Natural killer cell (primary cell): Measurements from ENCODE around the gene SFTPA1. TPM values are rescaled to one million over a fixed set of nuclear protein-coding genes. Genes with fewer than 3 reads are reported as not detected.
"Not testable (repeated sequence)": the region's sequence is repeated elsewhere in the genome, so short reads cannot be mapped to it uniquely, and the experiment has no call there.

Experiments
- ATAC-seq, 3 donors: fragments of 150-1000 bp in 2 of 3; fragments of 200-7000 bp in 1 of 3; cut with Tn5 transposase; 1 replicate in 1 of 3; 2 replicates in 2 of 3; pipeline ENCODE4 v1.10.0; 2021; ENCODE audit warnings: mild to moderate bottlenecking in 2 of 3, moderate library complexity in 2 of 3
- DNase-seq, 2 donors: peaks; one replicate each; pipeline versions ENCODE4 v3.0.0 to v3.0.0-alpha.2; 2013 to 2021; ENCODE audit warnings: mixed read lengths in 1 of 2
- H3K27ac ChIP-seq: one replicate; pipeline ENCODE4 v1.5.1; 2013; ENCODE audit warnings: mild to moderate bottlenecking, low read length
- H3K27me3 ChIP-seq: one replicate; pipeline ENCODE4 v1.6.1; 2013; ENCODE audit warnings: low read length; ENCODE audit not compliant: control insufficient read depth, insufficient read depth
- H3K36me3 ChIP-seq: one replicate; pipeline ENCODE4 v1.6.1; 2013; ENCODE audit warnings: low read length; ENCODE audit not compliant: control insufficient read depth, insufficient read depth
- H3K4me1 ChIP-seq: one replicate; pipeline ENCODE4 v1.6.1; 2013; ENCODE audit warnings: low read length; ENCODE audit not compliant: control insufficient read depth, insufficient read depth
- H3K4me3 ChIP-seq: one replicate; pipeline ENCODE4 v1.5.1; 2013; ENCODE audit warnings: low read length
- H3K9me3 ChIP-seq: one replicate; pipeline ENCODE4 v1.6.1; 2013; ENCODE audit warnings: low read length; ENCODE audit not compliant: control insufficient read depth, insufficient read depth
- H3K27ac Mint-ChIP-seq, 2 donors: one replicate each; pipeline ENCODE4 v1.8.0; 2022; ENCODE audit warnings: mild to moderate bottlenecking in 2 of 2, mixed read lengths in 2 of 2, moderate library complexity in 1 of 2
- H3K27me3 Mint-ChIP-seq, 2 donors: one replicate each; pipeline ENCODE4 v1.8.0; 2022; ENCODE audit warnings: low read depth in 2 of 2, mixed read lengths in 2 of 2
- H3K36me3 Mint-ChIP-seq: one replicate; pipeline ENCODE4 v1.8.0; 2022; ENCODE audit warnings: mixed read lengths
- H3K4me1 Mint-ChIP-seq, 2 donors: one replicate each; pipeline ENCODE4 v1.8.0; 2022; ENCODE audit warnings: mixed read lengths in 2 of 2
- H3K4me3 Mint-ChIP-seq: one replicate; pipeline ENCODE4 v1.8.0; 2022; ENCODE audit warnings: mild to moderate bottlenecking, moderate library complexity, mixed read lengths
- H3K9me3 Mint-ChIP-seq, 2 donors: one replicate each; pipeline ENCODE4 v1.8.0; 2022; ENCODE audit warnings: mixed read lengths in 2 of 2
- WGBS: methylation state at CpG from one replicate; pipeline ENCODE4 v1.1.7; 2013; ENCODE audit warnings: missing lambda C conversion rate; ENCODE audit not compliant: insufficient coverage; 5-methylcytosine and 5-hydroxymethylcytosine counted together
- intact Hi-C: fragments of 100-400 bp; cut with micrococcal nuclease; formaldehyde crosslinking; loops from one replicate; pipeline ENCODE4 v1.14.2; 2022
- total RNA-seq, 4 donors: library from RNA; stranded (reverse); fragments of 120-200 nt in 1 of 4; gene quantifications; one replicate each; pipeline versions ENCODE4 v1.2.3 to v1.2.4, GENCODE V29; 2013 to 2022
- TF ChIP-seq, protein P1 (sequence below): fragments of 200-600 bp; IDR thresholded peaks from one replicate; pipeline ENCODE4 v1.8.0; 2022; ENCODE audit warnings: antibody characterized with exemption

The SFTPA1 gene
- total RNA-seq, 3 donors from 2014 or later (not counting 1 experiment from before 2014, with no cell fraction given): not detected

DNA sequence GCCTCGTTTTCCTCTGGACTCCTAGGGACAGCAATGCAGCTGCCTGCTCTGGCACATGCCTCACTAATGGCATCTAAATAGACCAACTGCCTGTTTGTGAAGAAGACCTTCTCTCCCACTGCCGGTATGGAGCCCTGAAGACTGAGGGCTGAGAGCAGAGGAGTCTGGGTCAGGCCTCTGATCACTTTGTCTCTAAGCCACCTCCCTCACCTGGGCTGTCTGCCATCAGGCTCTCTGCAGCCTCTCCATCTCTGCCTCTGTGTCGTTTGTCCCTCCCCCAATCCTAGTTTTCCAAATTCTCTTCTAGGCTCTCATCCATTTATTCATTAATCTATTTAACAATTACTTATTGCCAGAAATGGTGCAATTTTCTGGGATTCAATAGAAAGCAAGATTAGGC lies 15.2 kb upstream of the SFTPA1 start:
- Histone ChIP-seq H3K27ac (no peak overlapping the region), H3K27me3 (no peaks in the 10 kb centered on the region), H3K9me3 (peaks cover 3% of the 10 kb centered on the region), H3K4me3 (no peak overlapping the region), H3K4me1 (no peaks in the 10 kb centered on the region), H3K36me3 (no peaks in the 10 kb centered on the region)
- TF ChIP-seq, protein P1, sequence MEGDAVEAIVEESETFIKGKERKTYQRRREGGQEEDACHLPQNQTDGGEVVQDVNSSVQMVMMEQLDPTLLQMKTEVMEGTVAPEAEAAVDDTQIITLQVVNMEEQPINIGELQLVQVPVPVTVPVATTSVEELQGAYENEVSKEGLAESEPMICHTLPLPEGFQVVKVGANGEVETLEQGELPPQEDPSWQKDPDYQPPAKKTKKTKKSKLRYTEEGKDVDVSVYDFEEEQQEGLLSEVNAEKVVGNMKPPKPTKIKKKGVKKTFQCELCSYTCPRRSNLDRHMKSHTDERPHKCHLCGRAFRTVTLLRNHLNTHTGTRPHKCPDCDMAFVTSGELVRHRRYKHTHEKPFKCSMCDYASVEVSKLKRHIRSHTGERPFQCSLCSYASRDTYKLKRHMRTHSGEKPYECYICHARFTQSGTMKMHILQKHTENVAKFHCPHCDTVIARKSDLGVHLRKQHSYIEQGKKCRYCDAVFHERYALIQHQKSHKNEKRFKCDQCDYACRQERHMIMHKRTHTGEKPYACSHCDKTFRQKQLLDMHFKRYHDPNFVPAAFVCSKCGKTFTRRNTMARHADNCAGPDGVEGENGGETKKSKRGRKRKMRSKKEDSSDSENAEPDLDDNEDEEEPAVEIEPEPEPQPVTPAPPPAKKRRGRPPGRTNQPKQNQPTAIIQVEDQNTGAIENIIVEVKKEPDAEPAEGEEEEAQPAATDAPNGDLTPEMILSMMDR: no peak
- peaks cover 9 to 36% of the 10 kb centered on the region in 2 donors for H3K27me3 Mint-ChIP-seq
- H3K27ac Mint-ChIP-seq: no peak overlapping the region
- ATAC-seq (no peak), DNase-seq (no peak)
- no peak overlapping the region for H3K4me3 Mint-ChIP-seq
- no peaks in the 10 kb centered on the region for H3K4me1 Mint-ChIP-seq
- peaks cover 9% of the 10 kb centered on the region for H3K36me3 Mint-ChIP-seq
- 62% methylated on average over 3 of the region's 3 CpGs for WGBS
- peaks cover 0 to 4% of the 10 kb centered on the region in 2 donors for H3K9me3 Mint-ChIP-seq
- intact Hi-C loops: no loop called here

DNA sequence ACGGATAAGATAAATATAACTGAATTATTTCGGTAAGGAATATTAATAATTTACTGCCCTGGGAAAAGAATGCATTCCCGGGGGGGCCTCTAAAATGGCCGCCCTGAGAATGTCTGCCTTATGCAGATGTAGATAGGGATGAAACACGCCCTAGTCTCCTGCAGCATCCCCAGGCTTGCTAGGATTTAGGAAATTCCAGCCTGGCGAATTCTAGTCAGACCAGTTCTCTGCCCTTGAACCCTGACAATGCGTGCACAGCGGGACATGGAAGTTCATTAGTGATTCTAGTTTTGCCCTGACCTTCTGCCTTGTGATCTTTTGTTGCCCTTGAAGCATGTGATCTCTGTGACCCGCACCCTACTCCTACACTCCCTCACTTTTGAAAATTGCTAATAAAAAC lies 11.1 kb upstream of the SFTPA1 start:
- H3K27ac Mint-ChIP-seq, H3K9me3 Mint-ChIP-seq, H3K36me3 ChIP-seq, ATAC-seq, H3K9me3 ChIP-seq, H3K27me3 ChIP-seq, H3K36me3 Mint-ChIP-seq, H3K4me3 ChIP-seq, DNase-seq, H3K4me1 ChIP-seq, H3K27ac ChIP-seq, H3K4me3 Mint-ChIP-seq, H3K4me1 Mint-ChIP-seq: not testable (repeated sequence)
- intact Hi-C loops: loop anchor here (10.0 kb wide), 1 partner anchor 225 kb away; no protein-coding TSS in a partner anchor
- 94% methylated on average over 9 of the region's 9 CpGs for WGBS
- peaks cover 11 to 33% of the 10 kb centered on the region in 2 donors for H3K27me3 Mint-ChIP-seq

DNA sequence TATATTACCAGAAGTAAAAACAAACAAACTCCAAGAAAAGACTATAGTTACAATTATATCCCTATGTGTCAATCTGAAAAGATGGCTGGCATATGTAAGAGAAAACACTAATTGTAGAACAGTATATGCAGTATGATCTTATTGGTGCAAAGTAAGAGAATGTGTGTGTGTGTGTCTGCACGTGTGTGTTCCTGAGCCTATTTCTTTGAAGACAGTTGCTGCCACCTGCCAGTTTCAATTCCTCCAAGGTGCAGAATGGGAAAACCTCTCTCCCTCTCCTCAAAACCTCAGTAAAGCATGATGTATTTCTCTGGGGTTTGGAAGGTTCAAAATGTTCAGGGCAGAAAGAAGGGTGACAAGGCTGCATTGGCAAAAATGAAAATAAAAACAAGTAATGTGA lies 8.8 kb upstream of the SFTPA1 start:
- TF ChIP-seq, protein P1: no peak
- H3K4me1 Mint-ChIP-seq: no peaks in the 10 kb centered on the region
- H3K4me3 Mint-ChIP-seq: no peak overlapping the region
- H3K27me3 Mint-ChIP-seq: peaks cover 6 to 20% of the 10 kb centered on the region in 2 donors
- Histone ChIP-seq H3K27me3 (no peaks in the 10 kb centered on the region), H3K9me3 (peaks cover 2% of the 10 kb centered on the region), H3K36me3 (no peaks in the 10 kb centered on the region), H3K27ac (no peak overlapping the region), H3K4me3 (no peak overlapping the region), H3K4me1 (no peaks in the 10 kb centered on the region)
- H3K9me3 Mint-ChIP-seq: peaks cover 0 to 4% of the 10 kb centered on the region in 2 donors
- no peaks in the 10 kb centered on the region for H3K36me3 Mint-ChIP-seq
- H3K27ac Mint-ChIP-seq: no peak overlapping the region
- ATAC-seq (no peak), DNase-seq (no peak)
- intact Hi-C loops: loop anchor here (10.0 kb wide), 1 partner anchor 227 kb away; no protein-coding TSS in a partner anchor
- 0% methylated on average over 1 of the region's 1 CpG for WGBS

- Mint-ChIP-seq H3K4me3 (no peak overlapping the region), H3K4me1 (no peaks in the 10 kb centered on the region), H3K27ac (no peak overlapping the region), H3K36me3 (no peaks in the 10 kb centered on the region), H3K9me3 (no peaks in the 10 kb centered on the region), H3K27me3 (peaks cover 6 to 13% of the 10 kb centered on the region in 2 donors)
- Histone ChIP-seq H3K4me3 (no peak overlapping the region), H3K4me1 (no peaks in the 10 kb centered on the region), H3K9me3 (no peaks in the 10 kb centered on the region), H3K27ac (no peak overlapping the region), H3K27me3 (no peaks in the 10 kb centered on the region), H3K36me3 (no peaks in the 10 kb centered on the region)
- ATAC-seq (no peak), DNase-seq (no peak)
- TF ChIP-seq, protein P1: no peak
- 69% methylated on average over 2 of the region's 2 CpGs for WGBS
- intact Hi-C loops: loop anchor here (10.0 kb wide), 1 partner anchor 228 kb away; no protein-coding TSS in a partner anchor
Measured at GRCh38 chr10:79602953-79603352, 7.8 kb upstream of the SFTPA1 start.
